GM23338 (cell line): ENCODE data around the gene ATP1B3.

Experiments used
- CREB1 ChIP-seq: fragments of 250-450 bp; sonication (Bioruptor Pico); IDR thresholded peaks from 2 replicates; pipeline ENCODE4 v1.5.0; 2020; ENCODE audit warnings: low read depth, mild to moderate bottlenecking, moderate library complexity
- CTCF ChIP-seq, 2 experiments: fragments of 200-600 bp in 1 of 2; sonication (generic) in 1 of 2; conservative IDR thresholded peaks; 2 replicates each; pipeline versions ENCODE4 v1.5.1 to v1.6.1; 2016 to 2017; ENCODE audit warnings: antibody characterized with exemption in 2 of 2, low read depth in 2 of 2, mild to moderate bottlenecking in 2 of 2, moderate library complexity in 1 of 2

DNA sequence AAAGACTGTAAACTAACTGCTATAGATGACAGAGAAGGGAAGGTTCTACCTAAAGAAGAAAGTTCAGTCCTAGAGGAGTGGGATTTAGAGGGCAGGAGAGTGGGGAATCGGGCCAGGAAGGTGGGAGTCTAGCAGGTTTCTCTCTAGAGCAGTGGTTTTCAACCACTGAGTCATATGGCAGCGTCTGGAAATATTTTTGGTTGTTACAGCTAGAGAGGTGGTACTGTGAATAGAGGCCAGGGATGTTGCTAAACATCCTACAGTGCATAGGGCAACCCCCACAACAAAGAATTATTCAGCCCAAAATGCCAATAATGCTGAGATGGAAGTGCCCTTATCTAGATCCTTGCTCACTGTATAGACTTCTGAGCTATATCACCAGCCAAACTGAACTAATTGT lies 28.7 kb downstream of the ATP1B3 start:
- TF ChIP-seq CTCF (conservative IDR thresholded peaks at IDR 0.05; ENCODE audit: low read depth in 2 of 2) (no peak), CREB1 (CRISPR knock-in tag) (no peak)
